Neural cell (in vitro differentiated cells): ENCODE results near the gene TMEM187. TPM values are rescaled to one million over a fixed set of nuclear protein-coding genes. Genes with fewer than 3 reads are reported as not detected.

Experiments used
- H2AFZ ChIP-seq: fragments of 200-600, 300-800 bp; sonication (generic), shearing (Covaris generic); 2 replicates; pipeline ENCODE4 v1.6.0; 2014; ENCODE audit warnings: low read depth, mild to moderate bottlenecking, antibody characterized with exemption, low read length, moderate library complexity
- H3F3A ChIP-seq: fragments of 200-600 bp; shearing (Covaris generic); 2 replicates; pipeline ENCODE4 v1.6.1; 2016; ENCODE audit warnings: mild to moderate bottlenecking, moderate library complexity, mixed read lengths, antibody characterized with exemption, low read length; ENCODE audit not compliant: insufficient read depth, poor library complexity, severe bottlenecking
- H3K27ac ChIP-seq: fragments of 200-600, 300-800 bp; sonication (generic), shearing (Covaris generic); 2 replicates; pipeline ENCODE4 v1.5.1; 2014; ENCODE audit warnings: mild to moderate bottlenecking, low read length, moderate library complexity
- H3K27me3 ChIP-seq: fragments of 300-800, 200-600 bp; sonication (generic), shearing (Covaris generic); 2 replicates; pipeline ENCODE4 v1.6.0; 2014; ENCODE audit warnings: mild to moderate bottlenecking, low read depth, low read length, moderate library complexity; ENCODE audit not compliant: insufficient read depth
- H3K36me3 ChIP-seq: fragments of 300-800, 200-600 bp; sonication (generic), shearing (Covaris generic); 2 replicates; pipeline ENCODE4 v1.5.1; 2014; ENCODE audit warnings: mild to moderate bottlenecking, antibody characterized with exemption, low read length, moderate library complexity; ENCODE audit not compliant: insufficient read depth
- H3K4me2 ChIP-seq: fragments of 300-800, 200-600 bp; sonication (generic), shearing (Covaris generic); 2 replicates; pipeline ENCODE4 v1.6.0; 2014; ENCODE audit warnings: mild to moderate bottlenecking, low read length
- H3K4me3 ChIP-seq: fragments of 300-800, 200-600 bp; sonication (generic), shearing (Covaris generic); 2 replicates; pipeline ENCODE4 v1.5.1; 2014; ENCODE audit warnings: mild to moderate bottlenecking, low read length, moderate library complexity
- H3K79me2 ChIP-seq: fragments of 200-600 bp; shearing (Covaris generic); replicated peaks from 2 replicates; pipeline ENCODE4 v1.6.0; 2014; ENCODE audit warnings: mild to moderate bottlenecking, low read length, moderate library complexity; ENCODE audit not compliant: insufficient read depth
- H3K9ac ChIP-seq: fragments of 300-800, 200-600 bp; sonication (generic), shearing (Covaris generic); 2 replicates; pipeline ENCODE4 v1.6.1; 2016; ENCODE audit warnings: mild to moderate bottlenecking, low read length, mixed read lengths
- H3K9me2 ChIP-seq: fragments of 200-600 bp; shearing (Covaris generic); 2 replicates; pipeline ENCODE4 v1.6.1; 2016; ENCODE audit warnings: mild to moderate bottlenecking, low read length, mixed read lengths; ENCODE audit not compliant: insufficient read depth
- H3K9me3 ChIP-seq: fragments of 200-600, 300-800 bp; sonication (generic), shearing (Covaris generic); 2 replicates; pipeline ENCODE4 v1.6.1; 2016; ENCODE audit warnings: mild to moderate bottlenecking, mixed run types, low read length, moderate library complexity, mixed read lengths
- H4K20me1 ChIP-seq: fragments of 200-600 bp; shearing (Covaris generic); 2 replicates; pipeline ENCODE4 v1.6.1; 2016; ENCODE audit warnings: mild to moderate bottlenecking, mixed run types; ENCODE audit not compliant: insufficient read depth
- CTCF ChIP-seq: fragments of 450-650 bp; IDR thresholded peaks from 2 replicates; pipeline ENCODE4 v1.5.1; 2014; ENCODE audit warnings: antibody characterized with exemption, mild to moderate bottlenecking, moderate library complexity; ENCODE audit not compliant: poor library complexity, severe bottlenecking
- EP300 ChIP-seq: fragments of 450-650 bp; conservative IDR thresholded peaks from 2 replicates; pipeline ENCODE4 v1.6.1; 2014; ENCODE audit warnings: antibody characterized with exemption, mild to moderate bottlenecking, moderate library complexity; ENCODE audit not compliant: poor library complexity, severe bottlenecking
- EZH2 ChIP-seq: fragments of 200-600, 300-800 bp; shearing (Covaris generic), sonication (generic); IDR thresholded peaks from 2 replicates; pipeline ENCODE4 v1.6.1; 2014; ENCODE audit warnings: antibody characterized with exemption, low read length, borderline replicate concordance, mild to moderate bottlenecking; ENCODE audit not compliant: insufficient read depth, poor library complexity, severe bottlenecking
- MXI1 ChIP-seq: fragments of 450-650 bp; conservative IDR thresholded peaks from 2 replicates; pipeline ENCODE4 v1.6.1; 2014; ENCODE audit warnings: antibody characterized with exemption, mild to moderate bottlenecking; ENCODE audit not compliant: poor library complexity, severe bottlenecking
- POLR2AphosphoS5 ChIP-seq: IDR thresholded peaks from 2 replicates; pipeline ENCODE4 v1.6.1; 2012
- RAD21 ChIP-seq: fragments of 450-650 bp; conservative IDR thresholded peaks from 2 replicates; pipeline ENCODE4 v1.6.1; 2014; ENCODE audit warnings: antibody characterized with exemption, mild to moderate bottlenecking, moderate library complexity
- SMC3 ChIP-seq: fragments of 450-650 bp; conservative IDR thresholded peaks from 2 replicates; pipeline ENCODE4 v1.6.1; 2014; ENCODE audit warnings: antibody characterized with exemption, mild to moderate bottlenecking, moderate library complexity; ENCODE audit not compliant: poor library complexity
- TAF1 ChIP-seq: IDR thresholded peaks from 2 replicates; pipeline ENCODE4 v1.6.1; 2012; ENCODE audit warnings: low read depth
- polyA minus RNA-seq: library from RNA; depleted of rRNA, polyadenylated mRNA; stranded (reverse); fragments of >200 nt; gene quantifications from 2 replicates; pipeline ENCODE4 v1.2.3, GENCODE V29; 2014
- polyA plus RNA-seq: library from polyadenylated mRNA; depleted of rRNA; stranded (reverse); fragments of >200 nt; gene quantifications from 2 replicates; pipeline ENCODE4 v1.2.3, GENCODE V29; 2014
- TF ChIP-seq, protein P1 (sequence below): IDR thresholded peaks from 2 replicates; pipeline ENCODE4 v1.6.1; 2012; ENCODE audit warnings: borderline replicate concordance

TMEM187 gene, protein sequence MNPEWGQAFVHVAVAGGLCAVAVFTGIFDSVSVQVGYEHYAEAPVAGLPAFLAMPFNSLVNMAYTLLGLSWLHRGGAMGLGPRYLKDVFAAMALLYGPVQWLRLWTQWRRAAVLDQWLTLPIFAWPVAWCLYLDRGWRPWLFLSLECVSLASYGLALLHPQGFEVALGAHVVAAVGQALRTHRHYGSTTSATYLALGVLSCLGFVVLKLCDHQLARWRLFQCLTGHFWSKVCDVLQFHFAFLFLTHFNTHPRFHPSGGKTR
- polyA plus RNA-seq (5.2 and 6.3 TPM in 2 replicates), polyA minus RNA-seq (3.0 and 5.4 TPM in 2 replicates)

DNA sequence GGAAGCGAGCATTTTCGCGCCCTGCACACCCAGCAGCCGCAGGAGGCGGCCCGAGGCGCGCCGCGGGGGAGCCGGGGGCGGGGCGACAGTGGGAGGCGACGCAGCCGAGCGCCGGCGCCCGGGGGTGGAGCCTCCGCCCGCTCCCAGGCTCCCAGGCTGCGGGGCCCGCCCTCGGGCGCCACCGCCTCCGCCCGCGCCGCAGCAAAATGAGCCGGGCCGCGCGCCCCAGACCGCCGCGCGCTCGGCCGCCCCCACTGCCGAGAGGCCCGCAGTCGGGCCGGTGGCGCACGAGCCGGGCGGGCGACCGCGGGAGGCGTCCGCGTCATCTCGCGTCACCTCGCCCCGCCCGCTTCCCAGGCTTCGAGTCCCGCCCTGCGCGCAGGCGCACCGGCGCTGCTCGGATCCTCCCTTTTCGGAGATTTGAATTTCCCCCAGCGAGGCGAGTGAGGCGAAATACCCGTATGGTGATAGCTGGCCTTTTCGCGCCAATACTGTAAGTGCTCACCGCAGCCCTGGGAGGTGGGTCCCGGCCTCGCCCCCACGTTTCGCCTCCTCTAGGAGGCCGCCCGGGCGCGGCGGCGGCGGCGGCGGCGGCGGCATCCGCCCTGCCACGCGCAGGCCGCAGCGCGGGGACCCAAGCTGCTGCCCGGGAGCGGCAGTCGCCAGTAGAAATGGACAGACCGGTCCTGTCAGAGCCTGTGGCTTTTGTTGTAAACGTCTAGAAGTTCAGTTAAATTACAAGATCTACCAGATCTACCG is at the start of gene TMEM187:
TMEM187 (plus strand) TSS at position 387 of the 759 bp plus-strand sequence. CDS start 9,309 bp downstream, outside the sequence.
- Histone ChIP-seq H3K27me3 (no peaks in the 10 kb centered on the region), H3K9me2 (no peaks in the 10 kb centered on the region), H3K4me2 (no peak within 1 kb of the TSS), H3F3A (no peaks in the 10 kb centered on the region), H3K9me3 (no peaks in the 10 kb centered on the region), H3K79me2 (peaks cover 10% of the 10 kb centered on the region), H3K4me3 (peak within 1 kb of the TSS; percentile 85), H4K20me1 (no peaks in the 10 kb centered on the region), H3K36me3 (no peaks in the 10 kb centered on the region), H2AFZ (no peak within 1 kb of the TSS), H3K9ac (peak within 1 kb of the TSS; percentile 98), H3K27ac (peak within 1 kb of the TSS; percentile 98)
- TF ChIP-seq MXI1 (peak; percentile 56), RAD21 (no peak), SMC3 (peak; percentile 41), POLR2AphosphoS5 (peak; percentile 69)

DNA sequence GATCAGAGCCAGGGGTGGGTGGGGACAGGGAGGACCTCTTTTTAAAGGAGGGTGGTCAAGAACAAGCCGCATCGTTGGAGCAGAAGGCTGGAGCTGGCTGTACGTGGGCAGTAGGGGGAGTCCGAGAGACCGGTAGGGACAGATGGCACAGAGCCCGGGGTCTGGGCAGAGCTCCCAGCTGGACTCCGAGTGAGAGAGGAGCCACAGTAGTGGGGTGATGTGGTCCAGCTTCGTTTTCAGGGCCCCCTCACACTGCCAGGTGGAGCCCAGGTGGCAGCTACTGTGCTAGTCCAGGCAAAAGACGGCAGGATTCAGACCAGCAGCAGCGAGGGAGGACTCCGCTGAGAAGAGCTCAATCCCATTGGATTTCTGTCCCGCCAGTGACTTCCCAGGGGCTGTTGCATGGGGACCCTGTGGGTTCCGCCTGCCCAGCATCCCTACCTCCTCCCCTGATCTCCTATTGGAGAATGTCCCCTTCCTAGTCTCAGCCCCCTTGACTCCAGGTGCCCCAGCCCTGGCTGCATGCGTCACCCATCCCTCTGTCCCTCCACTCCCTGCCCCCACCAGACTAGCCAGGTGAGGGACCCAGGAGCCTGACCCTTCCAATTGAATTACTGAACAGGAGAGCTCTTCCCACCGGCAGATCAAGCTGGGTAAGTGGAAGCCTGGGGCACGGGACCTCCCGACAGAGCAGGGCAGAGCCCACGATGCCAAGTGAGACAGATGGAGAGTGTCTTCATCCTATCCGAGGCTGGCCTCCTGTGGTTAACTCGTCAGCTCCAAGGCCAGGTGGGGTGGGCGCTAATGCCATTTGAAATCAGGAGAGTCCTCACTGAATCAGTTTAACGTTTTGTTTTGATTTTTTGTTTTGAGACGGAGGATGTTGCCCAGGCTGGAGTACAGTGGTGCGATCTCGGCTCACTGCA is 49.4 kb upstream of the TMEM187 start:
- Histone ChIP-seq H3K4me3 (no peak overlapping the region), H2AFZ (no peak overlapping the region), H3K36me3 (no peaks in the 10 kb centered on the region)

More for the DNA sequence above, 49.4 kb upstream of the TMEM187 start:
- Histone ChIP-seq H3K27me3 (no peaks in the 10 kb centered on the region), H4K20me1 (no peaks in the 10 kb centered on the region), H3K9me2 (no peaks in the 10 kb centered on the region), H3K4me2 (no peak overlapping the region), H3K9ac (no peak overlapping the region), H3K27ac (no peak overlapping the region), H3K79me2 (no peaks in the 10 kb centered on the region), H3K9me3 (no peaks in the 10 kb centered on the region), H3F3A (no peaks in the 10 kb centered on the region)
- TF ChIP-seq MXI1 (no peak), TAF1 (no peak), EZH2 (no peak), CTCF (no peak), RAD21 (no peak), EP300 (no peak), SMC3 (no peak), POLR2AphosphoS5 (no peak)
- TF ChIP-seq, protein P1, sequence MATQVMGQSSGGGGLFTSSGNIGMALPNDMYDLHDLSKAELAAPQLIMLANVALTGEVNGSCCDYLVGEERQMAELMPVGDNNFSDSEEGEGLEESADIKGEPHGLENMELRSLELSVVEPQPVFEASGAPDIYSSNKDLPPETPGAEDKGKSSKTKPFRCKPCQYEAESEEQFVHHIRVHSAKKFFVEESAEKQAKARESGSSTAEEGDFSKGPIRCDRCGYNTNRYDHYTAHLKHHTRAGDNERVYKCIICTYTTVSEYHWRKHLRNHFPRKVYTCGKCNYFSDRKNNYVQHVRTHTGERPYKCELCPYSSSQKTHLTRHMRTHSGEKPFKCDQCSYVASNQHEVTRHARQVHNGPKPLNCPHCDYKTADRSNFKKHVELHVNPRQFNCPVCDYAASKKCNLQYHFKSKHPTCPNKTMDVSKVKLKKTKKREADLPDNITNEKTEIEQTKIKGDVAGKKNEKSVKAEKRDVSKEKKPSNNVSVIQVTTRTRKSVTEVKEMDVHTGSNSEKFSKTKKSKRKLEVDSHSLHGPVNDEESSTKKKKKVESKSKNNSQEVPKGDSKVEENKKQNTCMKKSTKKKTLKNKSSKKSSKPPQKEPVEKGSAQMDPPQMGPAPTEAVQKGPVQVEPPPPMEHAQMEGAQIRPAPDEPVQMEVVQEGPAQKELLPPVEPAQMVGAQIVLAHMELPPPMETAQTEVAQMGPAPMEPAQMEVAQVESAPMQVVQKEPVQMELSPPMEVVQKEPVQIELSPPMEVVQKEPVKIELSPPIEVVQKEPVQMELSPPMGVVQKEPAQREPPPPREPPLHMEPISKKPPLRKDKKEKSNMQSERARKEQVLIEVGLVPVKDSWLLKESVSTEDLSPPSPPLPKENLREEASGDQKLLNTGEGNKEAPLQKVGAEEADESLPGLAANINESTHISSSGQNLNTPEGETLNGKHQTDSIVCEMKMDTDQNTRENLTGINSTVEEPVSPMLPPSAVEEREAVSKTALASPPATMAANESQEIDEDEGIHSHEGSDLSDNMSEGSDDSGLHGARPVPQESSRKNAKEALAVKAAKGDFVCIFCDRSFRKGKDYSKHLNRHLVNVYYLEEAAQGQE = no peak
